Activated CD8-positive, alpha-beta memory T cell treated with anti-CD3 and anti-CD28 coated beads, Interleukin-2, amount 10 ng/mL, durations not matched to agents 7 days and 5 days (primary cell): ENCODE measurements around the gene COL6A1. TPM values are rescaled to one million over a fixed set of nuclear protein-coding genes. Genes with fewer than 3 reads are reported as not detected.

Experiments used
- ATAC-seq: fragments of 150-1000 bp; cut with Tn5 transposase; one replicate; pipeline ENCODE4 v1.10.0; 2021; ENCODE audit warnings: moderate library complexity
- CTCF ChIA-PET: fragments of 350-600 bp; sonication (Branson Sonifier 250); formaldehyde crosslinking; loops from one replicate; lab custom pipeline; 2021; ENCODE audit warnings: antibody characterized with exemption; lab: Charles Lee
- DNase-seq: peaks from one replicate; pipeline ENCODE4 v3.0.0-alpha.2; 2020
- H3K27ac Mint-ChIP-seq: one replicate; pipeline ENCODE4 v1.8.0; 2021; ENCODE audit warnings: mild to moderate bottlenecking, mixed read lengths
- H3K27me3 Mint-ChIP-seq: one replicate; pipeline ENCODE4 v1.8.0; 2021; ENCODE audit warnings: mixed read lengths
- H3K36me3 Mint-ChIP-seq: one replicate; pipeline ENCODE4 v1.8.0; 2021; ENCODE audit warnings: mild to moderate bottlenecking, mixed read lengths
- H3K4me1 Mint-ChIP-seq: one replicate; pipeline ENCODE4 v1.8.0; 2021; ENCODE audit warnings: mixed read lengths
- H3K4me3 Mint-ChIP-seq: one replicate; pipeline ENCODE4 v1.8.0; 2021; ENCODE audit warnings: mild to moderate bottlenecking, moderate library complexity, mixed read lengths
- H3K9me3 Mint-ChIP-seq: one replicate; pipeline ENCODE4 v1.8.0; 2022; ENCODE audit warnings: low read depth, mixed read lengths
- total RNA-seq, 2 experiments: library from RNA; stranded (reverse); gene quantifications; one replicate each; pipeline ENCODE4 v1.2.3, GENCODE V29; 2021

The COL6A1 gene
- total RNA-seq, 2 experiments from 2014 or later: 0.12 to 5.4 TPM

- H3K27ac Mint-ChIP-seq: no peak overlapping the region
- H3K4me1 Mint-ChIP-seq: no peaks in the 10 kb centered on the region
- no peak for DNase-seq
- H3K36me3 Mint-ChIP-seq: no peaks in the 10 kb centered on the region
- no peaks in the 10 kb centered on the region for H3K27me3 Mint-ChIP-seq
- no peak for ATAC-seq
- no peak overlapping the region for H3K4me3 Mint-ChIP-seq
- CTCF ChIA-PET: no interaction called here
- H3K9me3 Mint-ChIP-seq: no peaks in the 10 kb centered on the region
Observed at GRCh38 chr21:45941338-45941710, 40.2 kb upstream of the COL6A1 start.

- Mint-ChIP-seq H3K36me3 (no peaks in the 10 kb centered on the region), H3K4me3 (no peak overlapping the region), H3K9me3 (no peaks in the 10 kb centered on the region), H3K27me3 (no peaks in the 10 kb centered on the region), H3K27ac (no peak overlapping the region), H3K4me1 (no peaks in the 10 kb centered on the region)
- ATAC-seq (no peak), DNase-seq (no peak)
- CTCF ChIA-PET: no interaction called here
Observed at GRCh38 chr21:45941717-45942546, 39.6 kb upstream of the COL6A1 start.

- no peaks in the 10 kb centered on the region for H3K9me3 Mint-ChIP-seq
- no peaks in the 10 kb centered on the region for H3K4me1 Mint-ChIP-seq
- no peak for DNase-seq
- H3K27me3 Mint-ChIP-seq: no peaks in the 10 kb centered on the region
- CTCF ChIA-PET: no interaction called here
- ATAC-seq: no peak
- H3K36me3 Mint-ChIP-seq: no peaks in the 10 kb centered on the region
- no peak overlapping the region for H3K27ac Mint-ChIP-seq
- no peak overlapping the region for H3K4me3 Mint-ChIP-seq
Observed at GRCh38 chr21:45942755-45943629, 38.6 kb upstream of the COL6A1 start.

- no peak for ATAC-seq
- Mint-ChIP-seq H3K4me3 (no peak overlapping the region), H3K36me3 (no peaks in the 10 kb centered on the region), H3K9me3 (no peaks in the 10 kb centered on the region), H3K4me1 (no peaks in the 10 kb centered on the region), H3K27ac (no peak overlapping the region), H3K27me3 (no peaks in the 10 kb centered on the region)
- DNase-seq: no peak
- CTCF ChIA-PET: interaction anchor here (0.8 kb wide), 1 partner anchor 30 kb away, joined by 7 read pairs; no protein-coding TSS in a partner anchor
Observed at GRCh38 chr21:45943630-45944540, 37.7 kb upstream of the COL6A1 start.

GRCh38 chr21:45944601-45945000, 37.0 kb upstream of the COL6A1 start:
- H3K27me3 Mint-ChIP-seq: no peaks in the 10 kb centered on the region
- no peak overlapping the region for H3K4me3 Mint-ChIP-seq
- no peak overlapping the region for H3K27ac Mint-ChIP-seq
- CTCF ChIA-PET: interaction anchor here (0.8 kb wide), 1 partner anchor 29 kb away, joined by 7 read pairs; no protein-coding TSS in a partner anchor
- ATAC-seq (peak; percentile 16), DNase-seq (no peak)
- no peaks in the 10 kb centered on the region for H3K36me3 Mint-ChIP-seq
- H3K4me1 Mint-ChIP-seq: no peaks in the 10 kb centered on the region
- no peaks in the 10 kb centered on the region for H3K9me3 Mint-ChIP-seq

- Mint-ChIP-seq H3K4me3 (no peak overlapping the region), H3K36me3 (no peaks in the 10 kb centered on the region), H3K27me3 (no peaks in the 10 kb centered on the region), H3K4me1 (no peaks in the 10 kb centered on the region), H3K27ac (no peak overlapping the region), H3K9me3 (no peaks in the 10 kb centered on the region)
- CTCF ChIA-PET: no interaction called here
- ATAC-seq (no peak), DNase-seq (no peak)
Observed at GRCh38 chr21:45945066-45945867, 36.3 kb upstream of the COL6A1 start.

GRCh38 chr21:45945868-45946210, 35.7 kb upstream of the COL6A1 start:
- Mint-ChIP-seq H3K4me3 (no peak overlapping the region), H3K27me3 (no peaks in the 10 kb centered on the region), H3K9me3 (no peaks in the 10 kb centered on the region), H3K27ac (no peak overlapping the region), H3K4me1 (no peaks in the 10 kb centered on the region), H3K36me3 (no peaks in the 10 kb centered on the region)
- ATAC-seq: no peak
- DNase-seq: no peak
- CTCF ChIA-PET: no interaction called here

- no peak for ATAC-seq
- Mint-ChIP-seq H3K9me3 (no peaks in the 10 kb centered on the region), H3K4me3 (no peak overlapping the region), H3K36me3 (no peaks in the 10 kb centered on the region), H3K27ac (no peak overlapping the region), H3K4me1 (no peaks in the 10 kb centered on the region), H3K27me3 (no peaks in the 10 kb centered on the region)
- no peak for DNase-seq
- CTCF ChIA-PET: no interaction called here
Observed at GRCh38 chr21:45947296-45947695, 34.3 kb upstream of the COL6A1 start.

GRCh38 chr21:45947716-45948255, 33.8 kb upstream of the COL6A1 start:
- CTCF ChIA-PET: no interaction called here
- no peak for DNase-seq
- no peak for ATAC-seq
- no peaks in the 10 kb centered on the region for H3K36me3 Mint-ChIP-seq
- peaks cover 2% of the 10 kb centered on the region for H3K27me3 Mint-ChIP-seq
- no peak overlapping the region for H3K4me3 Mint-ChIP-seq
- no peak overlapping the region for H3K27ac Mint-ChIP-seq
- H3K9me3 Mint-ChIP-seq: no peaks in the 10 kb centered on the region
- H3K4me1 Mint-ChIP-seq: no peaks in the 10 kb centered on the region

- Mint-ChIP-seq H3K9me3 (no peaks in the 10 kb centered on the region), H3K27me3 (peaks cover 3% of the 10 kb centered on the region), H3K4me1 (no peaks in the 10 kb centered on the region), H3K27ac (no peak overlapping the region), H3K4me3 (no peak overlapping the region), H3K36me3 (no peaks in the 10 kb centered on the region)
- CTCF ChIA-PET: no interaction called here
- ATAC-seq: no peak
- DNase-seq: no peak
Observed at GRCh38 chr21:45948576-45949141, 32.9 kb upstream of the COL6A1 start.

- no peak for DNase-seq
- Mint-ChIP-seq H3K4me3 (no peak overlapping the region), H3K27me3 (peaks cover 4% of the 10 kb centered on the region), H3K27ac (no peak overlapping the region), H3K9me3 (no peaks in the 10 kb centered on the region), H3K36me3 (no peaks in the 10 kb centered on the region), H3K4me1 (no peaks in the 10 kb centered on the region)
- ATAC-seq: no peak
- CTCF ChIA-PET: no interaction called here
Observed at GRCh38 chr21:45949928-45950739, 31.4 kb upstream of the COL6A1 start.
